Bronchial epithelial cell (primary cell): ENCODE measurements around the gene ISLR2. TPM values are rescaled to one million over a fixed set of nuclear protein-coding genes. Genes with fewer than 3 reads are reported as not detected.

Experiments
- DNase-seq: peaks from one replicate; pipeline ENCODE4 v3.0.0-alpha.2; 2010; ENCODE audit warnings: low read depth
- FAIRE-seq: peaks from 2 replicates; lab custom pipeline; 2011; peaks lifted over from hg19 to GRCh38; lab: Jason Lieb, UNC
- H3K27me3 ChIP-seq: 2 replicates; pipeline ENCODE4 v1.5.1; 2011; ENCODE audit warnings: low read length; ENCODE audit not compliant: control insufficient read depth, insufficient read depth
- H3K36me3 ChIP-seq: 2 replicates; pipeline ENCODE4 v1.5.1; 2011; ENCODE audit warnings: low read length; ENCODE audit not compliant: control insufficient read depth, insufficient read depth
- H3K4me3 ChIP-seq: 2 replicates; pipeline ENCODE4 v1.5.1; 2011; ENCODE audit warnings: mild to moderate bottlenecking, low read depth, low read length, control low read depth
- total RNA-seq: library from RNA; depleted of rRNA; stranded (reverse); fragments of >200 nt; gene quantifications from 2 replicates; pipeline ENCODE4 v1.2.1, GENCODE V29; 2014
- TF ChIP-seq, protein P1 (sequence below): IDR thresholded peaks from 2 replicates; pipeline ENCODE4 v1.5.1; 2011; ENCODE audit warnings: mild to moderate bottlenecking, moderate library complexity, low read length, control low read depth, inconsistent platforms; ENCODE audit not compliant: insufficient read depth, severe bottlenecking

Gene ISLR2
- total RNA-seq, 1 donor from 2014 or later: not detected

GRCh38 chr15:74123658-74124057 lies 6.7 kb upstream of the ISLR2 start:
- no peak overlapping the region for H3K4me3 ChIP-seq
- TF ChIP-seq, protein P1, sequence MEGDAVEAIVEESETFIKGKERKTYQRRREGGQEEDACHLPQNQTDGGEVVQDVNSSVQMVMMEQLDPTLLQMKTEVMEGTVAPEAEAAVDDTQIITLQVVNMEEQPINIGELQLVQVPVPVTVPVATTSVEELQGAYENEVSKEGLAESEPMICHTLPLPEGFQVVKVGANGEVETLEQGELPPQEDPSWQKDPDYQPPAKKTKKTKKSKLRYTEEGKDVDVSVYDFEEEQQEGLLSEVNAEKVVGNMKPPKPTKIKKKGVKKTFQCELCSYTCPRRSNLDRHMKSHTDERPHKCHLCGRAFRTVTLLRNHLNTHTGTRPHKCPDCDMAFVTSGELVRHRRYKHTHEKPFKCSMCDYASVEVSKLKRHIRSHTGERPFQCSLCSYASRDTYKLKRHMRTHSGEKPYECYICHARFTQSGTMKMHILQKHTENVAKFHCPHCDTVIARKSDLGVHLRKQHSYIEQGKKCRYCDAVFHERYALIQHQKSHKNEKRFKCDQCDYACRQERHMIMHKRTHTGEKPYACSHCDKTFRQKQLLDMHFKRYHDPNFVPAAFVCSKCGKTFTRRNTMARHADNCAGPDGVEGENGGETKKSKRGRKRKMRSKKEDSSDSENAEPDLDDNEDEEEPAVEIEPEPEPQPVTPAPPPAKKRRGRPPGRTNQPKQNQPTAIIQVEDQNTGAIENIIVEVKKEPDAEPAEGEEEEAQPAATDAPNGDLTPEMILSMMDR: no peak
- FAIRE-seq: no peak
- H3K36me3 ChIP-seq: no peaks in the 10 kb centered on the region
- peaks cover 21% of the 10 kb centered on the region for H3K27me3 ChIP-seq
- DNase-seq: no peak

DNA sequence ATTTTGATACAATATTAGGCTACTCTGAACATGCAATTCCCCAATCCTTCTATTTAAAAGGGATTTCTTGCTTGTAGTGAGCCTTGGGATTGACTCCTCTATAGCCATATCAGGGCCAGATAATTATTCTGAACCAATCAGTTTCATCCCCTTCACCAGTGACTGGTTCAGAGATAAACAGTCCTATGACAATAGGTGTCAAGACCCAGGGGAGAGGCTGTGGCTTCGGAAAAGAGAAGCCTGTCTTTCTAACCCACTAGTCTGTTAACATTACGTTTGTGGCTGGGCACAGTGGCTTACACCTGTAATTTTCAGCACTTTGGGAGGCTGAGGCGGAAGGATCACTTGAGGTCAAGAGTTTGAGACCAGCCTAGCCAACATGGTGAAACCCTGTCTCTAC lies 6.2 kb upstream of the ISLR2 start:
- H3K4me3 ChIP-seq: no peak overlapping the region
- FAIRE-seq: no peak

GRCh38 chr15:74124759-74125158 lies 5.6 kb upstream of the ISLR2 start:
- FAIRE-seq: no peak
- Histone ChIP-seq H3K27me3 (peaks cover 32% of the 10 kb centered on the region), H3K36me3 (no peaks in the 10 kb centered on the region), H3K4me3 (no peak overlapping the region)
- peak; percentile 21 for DNase-seq
- TF ChIP-seq, protein P1: no peak

More for the DNA sequence above, 6.2 kb upstream of the ISLR2 start:
- Histone ChIP-seq H3K27me3 (peaks cover 27% of the 10 kb centered on the region), H3K36me3 (no peaks in the 10 kb centered on the region)
- no peak for DNase-seq
- TF ChIP-seq, protein P1: no peak

DNA sequence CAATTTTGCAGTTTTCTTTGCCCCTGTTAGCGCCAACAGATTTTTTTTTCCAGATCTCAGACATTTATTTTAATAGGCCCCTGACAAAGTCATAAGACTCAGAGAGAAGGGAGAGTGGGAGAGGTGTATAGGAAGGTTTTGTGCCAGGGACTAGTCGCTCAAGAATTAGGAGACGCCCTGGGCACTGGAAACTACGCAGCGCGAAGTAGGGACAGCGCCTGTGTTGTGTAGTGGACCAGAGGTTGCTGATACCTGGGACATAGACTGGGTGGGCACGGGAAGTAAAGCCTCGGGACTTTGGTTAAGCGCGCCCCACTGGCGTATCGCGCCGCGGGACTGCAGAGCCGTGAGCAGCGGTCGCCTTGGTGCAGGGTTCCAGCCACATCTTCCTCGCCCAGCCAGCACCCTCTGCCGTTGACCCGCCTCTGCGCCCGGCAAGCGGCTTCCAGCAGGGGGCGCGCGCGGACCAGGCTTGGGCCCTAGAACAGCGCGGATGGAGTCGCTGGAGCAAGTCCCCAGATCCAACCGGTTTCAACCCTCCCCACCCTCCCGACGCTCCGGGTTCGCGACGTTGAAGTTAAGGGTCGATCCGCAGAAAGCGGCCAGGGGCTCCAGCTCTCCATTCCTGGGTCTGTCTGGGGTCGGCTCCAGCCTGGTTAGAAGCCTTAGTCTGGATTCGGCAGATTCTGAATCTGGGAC lies 3.0 kb upstream of the ISLR2 start:
- H3K4me3 ChIP-seq: peak overlapping the region; percentile 26
- TF ChIP-seq, protein P1: peak; percentile 99
- DNase-seq (peak; percentile 44), FAIRE-seq (no peak)
- H3K27me3 ChIP-seq: peaks cover 51% of the 10 kb centered on the region
- H3K36me3 ChIP-seq: no peaks in the 10 kb centered on the region

DNA sequence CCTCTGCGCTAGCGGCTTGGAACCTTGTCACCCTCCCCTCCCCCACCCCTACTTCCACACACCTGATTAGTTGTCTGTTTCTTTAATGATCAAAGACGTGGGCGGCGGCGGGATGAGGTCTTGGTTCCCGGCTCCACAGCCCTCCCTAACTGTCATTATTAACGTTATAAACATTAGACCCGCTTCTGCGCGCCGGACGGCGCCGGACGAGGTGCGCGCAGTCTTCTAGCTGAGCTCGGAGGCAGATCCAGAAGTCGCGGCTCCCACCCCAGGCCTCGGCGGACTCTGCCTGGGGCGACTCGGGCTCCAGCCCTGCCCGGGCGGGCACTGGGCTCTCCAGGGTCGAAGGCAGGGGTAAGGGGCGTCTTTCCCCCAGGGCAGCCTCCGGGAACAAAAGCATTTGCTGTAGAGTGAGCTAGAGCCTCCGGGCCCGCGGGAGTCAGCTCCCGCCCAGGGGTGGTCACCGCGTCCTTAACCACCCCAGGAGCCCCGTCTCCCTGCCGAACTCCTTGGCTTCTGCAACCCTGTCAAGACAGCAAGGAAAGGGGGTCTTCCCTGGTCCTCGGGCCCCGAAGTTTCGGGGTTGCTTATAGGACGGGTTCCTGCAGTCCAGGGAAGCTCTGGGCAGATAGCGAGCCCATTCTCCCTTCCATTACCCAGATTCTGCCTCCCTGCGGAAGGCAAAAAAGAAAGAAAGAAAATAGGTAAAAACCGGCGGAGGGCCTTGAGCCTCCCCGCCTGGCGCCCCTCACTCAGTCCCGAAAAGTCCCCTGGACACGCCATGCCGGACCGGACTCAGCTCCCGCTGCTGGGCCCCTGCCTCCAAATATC lies 2.2 kb upstream of the ISLR2 start:
- H3K27me3 ChIP-seq: peaks cover 56% of the 10 kb centered on the region
- no peaks in the 10 kb centered on the region for H3K36me3 ChIP-seq
- TF ChIP-seq, protein P1: no peak
- no peak for DNase-seq
- no peak for FAIRE-seq
- H3K4me3 ChIP-seq: peak overlapping the region; percentile 26
